Adipocyte (in vitro differentiated cells): ENCODE results near the gene LSR.
A peak's percentile ranks its signal among the peaks of the same experiment; 100 is the strongest.

Experiments used
- DNase-seq: peaks from one replicate; pipeline ENCODE4 v3.0.0-alpha.2; 2015; ENCODE audit warnings: low read depth
- H3K27me3 ChIP-seq: replicated peaks from 2 replicates; pipeline ENCODE4 v1.7.0; 2013; ENCODE audit warnings: mild to moderate bottlenecking, low read length, moderate library complexity; ENCODE audit not compliant: control insufficient read depth, insufficient read depth
- H3K36me3 ChIP-seq: 2 replicates; pipeline ENCODE4 v1.7.0; 2013; ENCODE audit warnings: low read length, mild to moderate bottlenecking, moderate library complexity; ENCODE audit not compliant: control insufficient read depth, insufficient read depth, severe bottlenecking
- H3K4me1 ChIP-seq: 2 replicates; pipeline ENCODE4 v1.7.0; 2013; ENCODE audit warnings: mild to moderate bottlenecking, low read length, moderate library complexity; ENCODE audit not compliant: control insufficient read depth, insufficient read depth
- H3K4me3 ChIP-seq: 2 replicates; pipeline ENCODE4 v1.7.0; 2013; ENCODE audit warnings: mild to moderate bottlenecking, low read length, moderate library complexity
- H3K9ac ChIP-seq: 2 replicates; pipeline ENCODE4 v1.7.0; 2013; ENCODE audit warnings: mild to moderate bottlenecking, low read length, moderate library complexity
- H3K9me3 ChIP-seq: 2 replicates; pipeline ENCODE4 v1.7.0; 2013; ENCODE audit warnings: mild to moderate bottlenecking, low read length, moderate library complexity; ENCODE audit not compliant: control insufficient read depth

Gene LSR

GRCh38 chr19:35265900-35266519 lies 17.2 kb downstream of the LSR start:
- Histone ChIP-seq H3K9ac (peak overlapping the region; percentile 100), H3K36me3 (peaks cover 8% of the 10 kb centered on the region), H3K9me3 (no peaks in the 10 kb centered on the region), H3K4me3 (no peak overlapping the region), H3K4me1 (peaks cover 23% of the 10 kb centered on the region), H3K27me3 (no peaks in the 10 kb centered on the region)
- DNase-seq: no peak

GRCh38 chr19:35266520-35267352 lies 17.9 kb downstream of the LSR start:
- Histone ChIP-seq H3K27me3 (no peaks in the 10 kb centered on the region), H3K36me3 (peaks cover 16% of the 10 kb centered on the region), H3K4me1 (peaks cover 23% of the 10 kb centered on the region), H3K9ac (peak overlapping the region; percentile 100), H3K4me3 (peak overlapping the region; percentile 97), H3K9me3 (no peaks in the 10 kb centered on the region)
- peak; percentile 47 for DNase-seq

GRCh38 chr19:35267353-35267817 lies 18.6 kb downstream of the LSR start:
- Histone ChIP-seq H3K27me3 (no peaks in the 10 kb centered on the region), H3K36me3 (peaks cover 22% of the 10 kb centered on the region), H3K9me3 (no peaks in the 10 kb centered on the region), H3K4me1 (peaks cover 23% of the 10 kb centered on the region), H3K9ac (peak overlapping the region; percentile 100), H3K4me3 (peak overlapping the region; percentile 97)
- DNase-seq: peak; percentile 73

- DNase-seq: peak; percentile 91
- peak overlapping the region; percentile 97 for H3K4me3 ChIP-seq
- H3K27me3 ChIP-seq: no peaks in the 10 kb centered on the region
- peaks cover 23% of the 10 kb centered on the region for H3K4me1 ChIP-seq
- peaks cover 23% of the 10 kb centered on the region for H3K36me3 ChIP-seq
- no peaks in the 10 kb centered on the region for H3K9me3 ChIP-seq
- H3K9ac ChIP-seq: peak overlapping the region; percentile 100
Observed at GRCh38 chr19:35267818-35268535, 19.2 kb downstream of the LSR start.

GRCh38 chr19:35268536-35269437 lies 20.0 kb downstream of the LSR start, which contains the start of gene USF2:
Gene USF2, plus strand, starts transcription at chr19:35268962. Its CDS starts 140 bp downstream, at chr19:35269102.
- Histone ChIP-seq H3K9me3 (no peaks in the 10 kb centered on the region), H3K36me3 (peaks cover 27% of the 10 kb centered on the region), H3K4me1 (peaks cover 23% of the 10 kb centered on the region), H3K27me3 (no peaks in the 10 kb centered on the region), H3K4me3 (peak within 1 kb of the TSS; percentile 97), H3K9ac (peak within 1 kb of the TSS; percentile 100)
- DNase-seq: peak; percentile 82

- H3K9ac ChIP-seq: peak overlapping the region; percentile 86
- peaks cover 35% of the 10 kb centered on the region for H3K36me3 ChIP-seq
- H3K27me3 ChIP-seq: no peaks in the 10 kb centered on the region
Observed at GRCh38 chr19:35269438-35270117, 20.8 kb downstream of the LSR start.

GRCh38 chr19:35270381-35270811 lies 21.6 kb downstream of the LSR start:
- no peak for DNase-seq

More at GRCh38 chr19:35269438-35270117, 20.8 kb downstream of the LSR start:
- H3K9me3 ChIP-seq: no peaks in the 10 kb centered on the region
- H3K4me3 ChIP-seq: peak overlapping the region; percentile 81
- peaks cover 23% of the 10 kb centered on the region for H3K4me1 ChIP-seq
- peak; percentile 81 for DNase-seq

GRCh38 chr19:35271546-35271945 lies 22.7 kb downstream of the LSR start:
- Histone ChIP-seq H3K9me3 (no peaks in the 10 kb centered on the region), H3K9ac (no peak overlapping the region), H3K4me1 (peaks cover 5% of the 10 kb centered on the region), H3K36me3 (peaks cover 49% of the 10 kb centered on the region), H3K4me3 (no peak overlapping the region), H3K27me3 (no peaks in the 10 kb centered on the region)
- no peak for DNase-seq

More at GRCh38 chr19:35270381-35270811, 21.6 kb downstream of the LSR start:
- Histone ChIP-seq H3K4me1 (peaks cover 16% of the 10 kb centered on the region), H3K36me3 (peaks cover 39% of the 10 kb centered on the region), H3K9me3 (no peaks in the 10 kb centered on the region), H3K9ac (no peak overlapping the region), H3K4me3 (no peak overlapping the region), H3K27me3 (no peaks in the 10 kb centered on the region)

- H3K36me3 ChIP-seq: peaks cover 52% of the 10 kb centered on the region
- DNase-seq: no peak
- H3K9ac ChIP-seq: no peak overlapping the region
- H3K4me3 ChIP-seq: no peak overlapping the region
- no peaks in the 10 kb centered on the region for H3K4me1 ChIP-seq
- no peaks in the 10 kb centered on the region for H3K9me3 ChIP-seq
- no peaks in the 10 kb centered on the region for H3K27me3 ChIP-seq
Observed at GRCh38 chr19:35272122-35272719, 23.4 kb downstream of the LSR start.
